Measurements from ENCODE around the gene CDC42EP5. TPM values are rescaled to one million over a fixed set of nuclear protein-coding genes. Genes with fewer than 3 reads are reported as not detected.

CDC42EP5 gene
- polyA plus RNA-seq, 1 of the 3 experiments (the other 2 are of a cell fraction): 13.5 TPM

- TF ChIP-seq PBX3 (IDR thresholded peaks at IDR 0.05): no peak
These were observed 17.2 kb downstream of the CDC42EP5 start (continued) for GRCh38 chr19:54455786-54456422.

GRCh38 chr19:54454781-54455675 lies 18.1 kb downstream of the CDC42EP5 start:
- peaks cover 10 to 11% of the 10 kb centered on the region in 2 experiments; a peak in 2 of 4 replicates for H3K4me1 ChIP-seq (ENCODE audit: control insufficient read depth in 1 of 2, insufficient read depth in 2 of 2, low read depth in 1 of 2, low read length in 1 of 2)
- no peaks in the 10 kb centered on the region for H3K9me3 ChIP-seq
- H3K27me3 ChIP-seq (ENCODE audit: insufficient read depth): no peaks in the 10 kb centered on the region
- no peak overlapping the region for H3K4me2 ChIP-seq
- no peak overlapping the region for H3K4me3 ChIP-seq (ENCODE audit: low read depth in 2 of 2, low read length in 1 of 2)
- peaks cover 4% of the 10 kb centered on the region for H3F3A ChIP-seq (replicated peaks; ENCODE audit: insufficient read depth)
- no peaks in the 10 kb centered on the region for H3K9me2 ChIP-seq
- H3K9ac ChIP-seq: no peak overlapping the region
- H4K20me1 ChIP-seq (ENCODE audit: insufficient read depth): peaks cover 81% of the 10 kb centered on the region
- peaks cover 48 to 84% of the 10 kb centered on the region in 2 experiments for H3K36me3 ChIP-seq (replicated peaks in 1 of 2; ENCODE audit: control insufficient read depth in 1 of 2, insufficient read depth in 2 of 2, low read length in 1 of 2)
- DNase-seq: no peak
- H3K27ac ChIP-seq (ENCODE audit: low read depth in 2 of 2, low read length in 1 of 2): no peak overlapping the region
- WGBS (ENCODE audit: low lambda C conversion rate): 97% methylated on average over 30 of the region's 33 CpGs
- no peak for TF ChIP-seq RFX5 (IDR thresholded peaks at IDR 0.05; ENCODE audit: low read length)
- no peak for TF ChIP-seq GATA2 (CRISPR knock-in tag; IDR thresholded peaks at IDR 0.05)
- TF ChIP-seq RAD21 (IDR thresholded peaks at IDR 0.05; ENCODE audit: low read length): no peak
- TF ChIP-seq ZBTB33 (IDR thresholded peaks at IDR 0.05; ENCODE audit: borderline replicate concordance, low read depth): no peak
- no peak for TF ChIP-seq FOSL2 (IDR thresholded peaks at IDR 0.05; ENCODE audit: borderline replicate concordance, low read depth)
- TF ChIP-seq POLR2AphosphoS5 (IDR thresholded peaks at IDR 0.05; ENCODE audit: low read depth, low read length): no peak
- no peak for TF ChIP-seq EP300 (IDR thresholded peaks at IDR 0.05; ENCODE audit: borderline replicate concordance in 1 of 2, low read depth in 1 of 2, low read length in 1 of 2)
- no peak for TF ChIP-seq SIN3A (IDR thresholded peaks at IDR 0.05; ENCODE audit: borderline replicate concordance, low read depth, low read length)
- no peak for TF ChIP-seq REST (IDR thresholded peaks at IDR 0.05; ENCODE audit: low read depth, low read length)
- TF ChIP-seq FOXM1 (IDR thresholded peaks at IDR 0.05; ENCODE audit: low read depth): no peak
- TF ChIP-seq MEF2A (IDR thresholded peaks at IDR 0.05; ENCODE audit: borderline replicate concordance, low read depth): no peak
- TF ChIP-seq FOXJ3 (CRISPR knock-in tag; IDR thresholded peaks at IDR 0.05): no peak
- H2AFZ ChIP-seq (ENCODE audit: low read depth): no peak overlapping the region
- peaks cover 53% of the 10 kb centered on the region for H3K79me2 ChIP-seq (ENCODE audit: insufficient read depth)
- CTCF ChIA-PET: interaction anchor here (2.5 kb wide), 1 partner anchor 26 kb away, joined by 7 read pairs; no protein-coding TSS in a partner anchor
- POLR2A ChIA-PET: interaction anchor here (1.3 kb wide), 1 partner anchor 33 kb away, joined by 4 read pairs; no protein-coding TSS in a partner anchor
